Fibroblast of lung (primary cell): Measurements from ENCODE around the gene DEPP1. TPM values are rescaled to one million over a fixed set of nuclear protein-coding genes. Genes with fewer than 3 reads are reported as not detected.

Source experiments
- DNase-seq, 2 donors: peaks; one replicate each; pipeline versions ENCODE4 v3.0.0 to v3.0.0-alpha.2; 2010; ENCODE audit warnings: low read depth in 2 of 2
- H2AFZ ChIP-seq: 2 replicates; pipeline ENCODE4 v1.5.1; 2012; ENCODE audit warnings: low read length, control low read depth, inconsistent platforms
- H3K27ac ChIP-seq: 2 replicates; pipeline ENCODE4 v1.5.1; 2011; ENCODE audit warnings: low read length, control low read depth; ENCODE audit not compliant: insufficient read depth
- H3K27me3 ChIP-seq: 2 replicates; pipeline ENCODE4 v1.5.1; 2011; ENCODE audit warnings: mild to moderate bottlenecking, low read length; ENCODE audit not compliant: control insufficient read depth, insufficient read depth
- H3K36me3 ChIP-seq: 2 replicates; pipeline ENCODE4 v1.5.1; 2011; ENCODE audit warnings: low read length; ENCODE audit not compliant: control insufficient read depth, insufficient read depth
- H3K4me1 ChIP-seq: 2 replicates; pipeline ENCODE4 v1.5.1; 2011; ENCODE audit warnings: low read length; ENCODE audit not compliant: control insufficient read depth, insufficient read depth; ENCODE audit errors: extremely low read depth
- H3K4me2 ChIP-seq: 2 replicates; pipeline ENCODE4 v1.5.1; 2011; ENCODE audit warnings: low read length, control low read depth; ENCODE audit not compliant: insufficient read depth; ENCODE audit errors: extremely low read depth
- H3K4me3 ChIP-seq, 4 experiments: fragments of 200-600 bp in 1 of 4; sonication (generic) in 1 of 4; replicated peaks in 1 of 4; 2 replicates each; pipeline ENCODE4 v1.5.1; 2011 to 2016; ENCODE audit warnings: low read length in 4 of 4, low read depth in 3 of 4, mild to moderate bottlenecking in 3 of 4, control low read depth in 2 of 4, inconsistent platforms in 1 of 4, mixed read lengths in 1 of 4; ENCODE audit not compliant: insufficient read depth in 1 of 4; ENCODE audit errors: control extremely low read depth in 1 of 4
- H3K79me2 ChIP-seq: 2 replicates; pipeline ENCODE4 v1.5.1; 2012; ENCODE audit warnings: mild to moderate bottlenecking, low read length, inconsistent platforms; ENCODE audit not compliant: control insufficient read depth, insufficient read depth
- H3K9ac ChIP-seq: 2 replicates; pipeline ENCODE4 v1.5.1; 2011; ENCODE audit warnings: mild to moderate bottlenecking, low read length, control low read depth; ENCODE audit not compliant: insufficient read depth
- H3K9me3 ChIP-seq: 2 replicates; pipeline ENCODE4 v1.5.1; 2012; ENCODE audit warnings: low read depth, low read length; ENCODE audit not compliant: control insufficient read depth, insufficient read depth
- H4K20me1 ChIP-seq: 2 replicates; pipeline ENCODE4 v1.5.1; 2011; ENCODE audit warnings: low read length; ENCODE audit not compliant: control insufficient read depth, insufficient read depth; ENCODE audit errors: extremely low read depth
- EZH2 ChIP-seq: IDR thresholded peaks from 2 replicates; pipeline ENCODE4 v1.5.1; 2012; ENCODE audit warnings: low read length, control low read depth, mild to moderate bottlenecking; ENCODE audit errors: missing control alignments
- polyA plus RNA-seq, 2 donors: library from polyadenylated mRNA; depleted of rRNA in 1 of 2; stranded (reverse) in 1 of 2; unstranded in 1 of 2; fragments of >200 nt; gene quantifications; 2 replicates each; pipeline ENCODE4 v1.2.1, GENCODE V29; 2011 to 2012; ENCODE audit warnings: missing spikeins in 1 of 2
- total RNA-seq: library from RNA; depleted of rRNA; stranded (reverse); fragments of >200 nt; gene quantifications from 2 replicates; pipeline ENCODE4 v1.2.1, GENCODE V29; 2014
- TF ChIP-seq, protein P1 (sequence below), 2 donors: IDR thresholded peaks in 1 of 2; conservative IDR thresholded peaks in 1 of 2; 1 replicate in 1 of 2; 2 replicates in 1 of 2; pipeline ENCODE4 v1.5.1; 2011 to 2012; ENCODE audit warnings: low read length in 2 of 2, control low read depth in 1 of 2, inconsistent platforms in 1 of 2, low read depth in 1 of 2, mild to moderate bottlenecking in 1 of 2

Gene DEPP1
- total and polyA plus RNA-seq, 2 donors (not counting 1 experiment from before 2014, with no cell fraction given): 30.3 to 120 TPM

DNA sequence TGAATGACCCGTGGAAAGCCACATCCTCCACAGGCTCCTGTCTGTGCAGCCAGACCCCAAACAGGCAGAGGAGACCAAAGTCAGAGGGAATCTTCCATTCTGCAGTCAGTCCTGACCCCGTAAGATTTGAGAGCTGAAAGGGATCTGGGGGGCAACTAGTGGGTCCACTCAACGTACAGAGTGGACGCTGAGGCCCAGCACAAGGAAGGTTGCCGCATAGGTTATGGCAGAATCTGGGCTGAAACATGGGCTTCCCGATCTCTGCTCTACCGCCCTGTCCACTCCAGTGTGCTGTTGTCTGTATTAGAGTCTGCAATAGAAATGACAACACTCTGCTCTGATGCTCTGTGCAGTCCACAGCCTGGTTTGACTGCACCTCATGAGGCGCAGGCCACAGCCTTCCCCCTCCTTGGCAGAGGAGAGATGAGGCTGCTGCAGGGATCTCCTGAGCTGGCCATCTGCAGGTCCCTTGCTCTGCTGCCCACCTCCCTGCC, 14.2 kb upstream of the DEPP1 start:
- no peak for TF ChIP-seq EZH2
- TF ChIP-seq, protein P1, sequence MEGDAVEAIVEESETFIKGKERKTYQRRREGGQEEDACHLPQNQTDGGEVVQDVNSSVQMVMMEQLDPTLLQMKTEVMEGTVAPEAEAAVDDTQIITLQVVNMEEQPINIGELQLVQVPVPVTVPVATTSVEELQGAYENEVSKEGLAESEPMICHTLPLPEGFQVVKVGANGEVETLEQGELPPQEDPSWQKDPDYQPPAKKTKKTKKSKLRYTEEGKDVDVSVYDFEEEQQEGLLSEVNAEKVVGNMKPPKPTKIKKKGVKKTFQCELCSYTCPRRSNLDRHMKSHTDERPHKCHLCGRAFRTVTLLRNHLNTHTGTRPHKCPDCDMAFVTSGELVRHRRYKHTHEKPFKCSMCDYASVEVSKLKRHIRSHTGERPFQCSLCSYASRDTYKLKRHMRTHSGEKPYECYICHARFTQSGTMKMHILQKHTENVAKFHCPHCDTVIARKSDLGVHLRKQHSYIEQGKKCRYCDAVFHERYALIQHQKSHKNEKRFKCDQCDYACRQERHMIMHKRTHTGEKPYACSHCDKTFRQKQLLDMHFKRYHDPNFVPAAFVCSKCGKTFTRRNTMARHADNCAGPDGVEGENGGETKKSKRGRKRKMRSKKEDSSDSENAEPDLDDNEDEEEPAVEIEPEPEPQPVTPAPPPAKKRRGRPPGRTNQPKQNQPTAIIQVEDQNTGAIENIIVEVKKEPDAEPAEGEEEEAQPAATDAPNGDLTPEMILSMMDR (conservative IDR thresholded peaks at IDR 0.05 in 1 of 2, IDR thresholded peaks at IDR 0.05 in 1 of 2; ENCODE audit: low read depth in 1 of 2, low read length in 2 of 2): no peak
- no peak for DNase-seq
- H3K36me3 ChIP-seq: no peaks in the 10 kb centered on the region
- H3K27ac ChIP-seq: no peak overlapping the region
- no peak overlapping the region for H2AFZ ChIP-seq
- H3K79me2 ChIP-seq: no peaks in the 10 kb centered on the region
- no peak overlapping the region for H3K4me3 ChIP-seq
- no peaks in the 10 kb centered on the region for H3K27me3 ChIP-seq
- H3K4me1 ChIP-seq: peaks cover 24% of the 10 kb centered on the region
- no peak overlapping the region for H3K9ac ChIP-seq
- no peak overlapping the region for H3K4me2 ChIP-seq
- no peaks in the 10 kb centered on the region for H4K20me1 ChIP-seq
- H3K9me3 ChIP-seq: no peaks in the 10 kb centered on the region

DNA sequence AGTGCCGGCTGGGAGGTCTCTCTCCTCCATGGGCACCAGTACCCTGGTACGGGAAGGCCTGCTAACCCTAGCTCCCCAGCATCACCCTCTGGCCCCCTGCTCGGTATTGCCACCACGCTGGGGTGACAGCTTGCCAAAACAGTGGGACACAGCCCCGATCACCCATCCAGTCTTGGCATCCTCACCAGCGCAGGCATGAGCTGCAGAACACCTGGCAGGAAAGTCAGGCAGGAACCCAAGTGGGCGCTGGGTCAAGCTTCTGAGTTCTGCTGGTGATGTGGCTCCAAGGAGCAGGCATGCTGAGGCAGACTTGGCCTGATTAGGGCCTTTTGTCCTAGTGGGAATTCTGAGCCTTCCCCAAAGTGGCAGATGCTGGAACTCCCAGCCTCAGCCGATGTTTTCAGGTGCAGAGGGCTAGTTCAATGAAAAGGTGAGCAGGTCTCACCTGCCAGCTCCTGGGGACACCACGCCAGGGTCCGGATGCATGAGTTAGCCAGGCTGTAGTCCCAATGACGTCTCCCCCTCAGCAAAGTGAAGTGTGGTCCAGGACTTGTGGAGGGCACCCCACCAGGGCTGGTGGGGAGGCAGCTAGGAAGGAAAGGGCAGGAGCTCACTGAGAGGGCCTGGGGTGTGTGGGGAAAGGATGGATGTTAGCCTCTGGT, 13.6 kb upstream of the DEPP1 start:
- H3K4me1 ChIP-seq: peaks cover 24% of the 10 kb centered on the region
- no peaks in the 10 kb centered on the region for H3K36me3 ChIP-seq
- H2AFZ ChIP-seq: no peak overlapping the region
- DNase-seq: no peak
- no peaks in the 10 kb centered on the region for H4K20me1 ChIP-seq
- H3K4me3 ChIP-seq: no peak overlapping the region
- H3K27me3 ChIP-seq: no peaks in the 10 kb centered on the region
- no peak overlapping the region for H3K4me2 ChIP-seq
- H3K9ac ChIP-seq: no peak overlapping the region
- H3K9me3 ChIP-seq: no peaks in the 10 kb centered on the region
- TF ChIP-seq, protein P1 (conservative IDR thresholded peaks at IDR 0.05 in 1 of 2, IDR thresholded peaks at IDR 0.05 in 1 of 2; ENCODE audit: low read depth in 1 of 2, low read length in 2 of 2): no peak
- no peak overlapping the region for H3K27ac ChIP-seq
- no peaks in the 10 kb centered on the region for H3K79me2 ChIP-seq

DNA sequence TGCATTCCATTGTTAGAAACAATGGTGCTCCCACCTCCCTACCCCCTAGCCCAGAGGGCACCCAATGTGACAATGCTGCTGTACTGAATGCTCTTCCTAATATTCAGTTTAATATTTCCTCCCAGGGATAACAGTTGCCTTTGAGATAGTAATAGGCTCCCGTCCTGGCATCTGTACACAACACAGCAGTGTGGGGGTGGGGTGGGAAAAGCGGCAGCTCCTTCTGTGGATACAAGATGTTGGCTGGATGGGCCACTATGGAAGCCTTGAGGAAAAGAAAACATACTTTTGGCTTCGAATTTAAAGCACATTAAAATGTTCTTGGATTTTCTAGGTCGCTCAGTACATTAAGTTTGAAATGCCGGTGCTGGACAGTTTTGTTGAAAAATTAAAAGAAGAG, 13.0 kb upstream of the DEPP1 start:
- H3K9me3 ChIP-seq: no peaks in the 10 kb centered on the region
- no peak overlapping the region for H2AFZ ChIP-seq
- no peaks in the 10 kb centered on the region for H4K20me1 ChIP-seq
- no peak overlapping the region for H3K27ac ChIP-seq
- no peak overlapping the region for H3K9ac ChIP-seq
- H3K4me2 ChIP-seq: no peak overlapping the region
- no peaks in the 10 kb centered on the region for H3K36me3 ChIP-seq
- TF ChIP-seq EZH2: no peak
- TF ChIP-seq, protein P1 (conservative IDR thresholded peaks at IDR 0.05 in 1 of 2, IDR thresholded peaks at IDR 0.05 in 1 of 2; ENCODE audit: low read depth in 1 of 2, low read length in 2 of 2): no peak
- no peak overlapping the region for H3K4me3 ChIP-seq
- no peak for DNase-seq
- no peaks in the 10 kb centered on the region for H3K79me2 ChIP-seq
- H3K27me3 ChIP-seq: no peaks in the 10 kb centered on the region
- peaks cover 20% of the 10 kb centered on the region for H3K4me1 ChIP-seq
